Hepatic stellate cell (primary cell): ENCODE results near the gene TMEM141.
"Not testable (repeated sequence)": the region's sequence is repeated elsewhere in the genome, so short reads cannot be mapped to it uniquely, and the experiment has no call there.

Experiments used
- DNase-seq: peaks from one replicate; pipeline ENCODE4 v3.0.0; 2011; ENCODE audit warnings: low spot score

Gene TMEM141

DNA sequence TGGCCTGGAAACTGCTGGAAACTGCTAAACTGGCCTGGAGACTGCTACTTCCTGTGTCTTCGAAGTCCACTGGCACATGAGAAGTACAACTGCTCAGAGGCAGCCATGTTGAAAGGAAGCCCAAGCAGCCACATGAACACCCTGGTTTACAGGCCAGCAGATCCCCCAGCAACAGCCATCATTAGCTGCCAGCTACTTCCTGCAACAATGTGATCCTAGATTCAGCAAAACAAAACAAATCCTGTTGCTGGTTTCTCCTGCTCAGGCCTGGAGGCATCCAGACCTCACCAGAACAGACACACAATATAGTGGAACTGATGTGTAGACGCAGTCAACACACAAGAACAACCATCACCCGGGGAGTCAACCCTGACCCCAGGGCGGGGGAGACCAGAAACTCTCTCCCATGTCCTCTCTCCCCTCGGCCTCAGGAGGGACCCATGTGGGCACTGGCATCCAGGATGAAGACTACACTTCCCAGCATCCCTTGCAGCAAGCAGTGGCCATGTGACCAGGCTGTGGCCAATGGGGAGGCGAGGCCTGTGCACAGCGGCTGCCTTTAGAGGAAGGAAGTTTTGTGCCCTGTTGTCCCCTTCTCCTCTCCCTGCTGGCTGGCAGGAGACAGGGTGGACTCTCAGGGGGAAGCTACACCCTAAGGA is 17.6 kb upstream of the TMEM141 start:
- no peak for DNase-seq

- no peak for DNase-seq
These were observed 16.6 kb upstream of the TMEM141 start for GRCh38 chr9:136774416-136775045.

GRCh38 chr9:136775191-136775590 is 16.0 kb upstream of the TMEM141 start:
- DNase-seq: no peak

GRCh38 chr9:136776947-136777346 is 14.2 kb upstream of the TMEM141 start:
- DNase-seq: no peak

DNA sequence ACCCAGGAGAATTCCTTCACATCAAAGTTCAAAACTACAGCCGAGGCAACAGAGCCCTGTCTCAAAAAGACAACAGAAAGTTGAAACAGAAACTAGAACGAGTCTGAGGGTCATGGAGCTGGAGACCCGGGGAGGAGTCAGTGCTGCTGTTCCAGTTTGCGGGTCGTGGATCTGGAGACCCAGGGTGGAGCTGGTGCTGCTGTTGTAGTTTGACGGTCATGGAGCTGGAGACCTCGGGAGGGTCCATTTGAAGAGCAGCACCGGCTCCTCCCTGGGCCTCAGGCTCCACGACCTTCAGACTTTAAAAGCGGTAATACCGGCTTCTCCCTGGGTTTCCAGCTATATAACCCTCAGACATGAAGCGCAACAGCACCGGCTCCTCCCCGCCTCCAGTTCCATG is 13.8 kb upstream of the TMEM141 start:
- DNase-seq: no peak

GRCh38 chr9:136779808-136780207 is 11.3 kb upstream of the TMEM141 start:
- DNase-seq: no peak

DNA sequence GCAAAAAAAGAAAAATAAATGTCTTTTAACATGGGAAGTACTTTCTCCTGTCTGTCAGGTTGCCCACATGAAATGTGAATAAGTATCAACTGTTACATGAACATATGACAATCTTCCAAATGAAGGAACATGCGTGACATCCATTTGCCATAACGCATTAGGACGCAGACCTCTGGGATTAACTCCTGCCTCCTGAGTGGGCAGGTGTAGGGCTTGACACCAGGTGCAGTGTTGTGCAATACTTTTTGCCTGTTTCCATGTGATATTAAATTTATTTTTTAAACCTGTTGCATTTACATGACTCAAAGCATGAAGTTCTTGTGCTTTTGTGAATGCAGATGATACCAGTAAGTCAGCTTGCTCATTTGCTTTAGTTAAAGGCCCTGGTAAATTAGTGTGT is 8.7 kb upstream of the TMEM141 start:
- DNase-seq: no peak

DNA sequence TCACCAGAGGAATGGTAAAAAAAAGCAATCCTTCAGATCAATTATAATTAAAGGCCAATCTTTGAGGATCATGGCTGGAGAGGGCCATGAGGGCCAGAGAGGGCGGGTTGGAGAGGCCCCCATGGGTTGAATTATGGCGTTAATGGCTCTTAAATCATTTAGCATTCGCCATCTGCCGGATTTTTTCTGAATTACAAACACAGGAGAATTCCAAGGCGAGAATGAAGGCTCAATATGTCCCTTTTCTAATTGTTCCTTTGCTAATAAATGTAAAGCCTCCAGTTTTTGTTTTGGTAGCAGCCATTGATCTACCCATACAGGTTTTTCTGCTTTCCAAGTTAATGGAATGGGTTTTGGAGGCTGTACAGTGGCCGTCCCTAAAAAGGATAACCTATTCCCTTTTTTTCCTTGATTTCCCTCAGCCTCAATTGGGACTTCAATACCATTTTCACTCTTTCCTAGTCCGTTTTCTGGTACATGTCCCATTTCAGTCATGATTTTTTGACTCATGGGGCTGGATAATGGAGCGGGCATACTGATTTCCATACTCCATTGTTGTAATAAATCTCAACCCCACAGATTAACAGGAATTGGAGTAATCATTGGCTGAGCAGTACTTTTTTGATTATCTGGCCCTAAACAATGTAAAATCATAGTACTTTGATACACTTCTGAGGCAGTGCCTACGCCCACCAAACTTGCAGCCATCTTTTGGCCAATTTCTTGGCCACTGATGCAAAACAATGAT is 6.7 kb upstream of the TMEM141 start:
- DNase-seq: no peak

- no peak for DNase-seq
These were observed 6.2 kb upstream of the TMEM141 start for GRCh38 chr9:136784997-136785361.

- not testable (repeated sequence) for DNase-seq
These were observed 5.4 kb upstream of the TMEM141 start for GRCh38 chr9:136785565-136786355.

DNA sequence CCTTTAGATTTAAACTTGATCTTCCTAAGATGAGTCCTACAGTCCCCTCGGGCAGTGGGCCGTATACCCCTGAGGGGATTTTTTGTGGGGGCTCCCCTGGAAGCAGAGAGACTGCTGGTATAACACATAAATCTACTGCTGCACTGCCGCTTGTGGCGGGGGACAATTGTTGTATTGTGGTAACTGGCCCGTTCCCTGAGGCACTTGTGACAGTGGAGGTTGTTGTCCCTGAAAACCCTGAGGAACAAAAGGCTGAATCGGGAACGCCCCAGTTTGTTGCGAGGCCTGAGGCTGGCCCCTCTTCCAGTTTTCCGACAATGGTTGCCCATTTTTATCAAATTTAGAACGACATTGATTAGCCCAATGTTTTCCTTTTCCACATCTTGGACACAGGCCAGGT is 4.7 kb upstream of the TMEM141 start:
- DNase-seq: no peak

GRCh38 chr9:136786983-136787382 is 4.2 kb upstream of the TMEM141 start:
- not testable (repeated sequence) for DNase-seq

- DNase-seq: peak; percentile 64
These were observed 3.3 kb upstream of the TMEM141 start for GRCh38 chr9:136787690-136788400.

DNA sequence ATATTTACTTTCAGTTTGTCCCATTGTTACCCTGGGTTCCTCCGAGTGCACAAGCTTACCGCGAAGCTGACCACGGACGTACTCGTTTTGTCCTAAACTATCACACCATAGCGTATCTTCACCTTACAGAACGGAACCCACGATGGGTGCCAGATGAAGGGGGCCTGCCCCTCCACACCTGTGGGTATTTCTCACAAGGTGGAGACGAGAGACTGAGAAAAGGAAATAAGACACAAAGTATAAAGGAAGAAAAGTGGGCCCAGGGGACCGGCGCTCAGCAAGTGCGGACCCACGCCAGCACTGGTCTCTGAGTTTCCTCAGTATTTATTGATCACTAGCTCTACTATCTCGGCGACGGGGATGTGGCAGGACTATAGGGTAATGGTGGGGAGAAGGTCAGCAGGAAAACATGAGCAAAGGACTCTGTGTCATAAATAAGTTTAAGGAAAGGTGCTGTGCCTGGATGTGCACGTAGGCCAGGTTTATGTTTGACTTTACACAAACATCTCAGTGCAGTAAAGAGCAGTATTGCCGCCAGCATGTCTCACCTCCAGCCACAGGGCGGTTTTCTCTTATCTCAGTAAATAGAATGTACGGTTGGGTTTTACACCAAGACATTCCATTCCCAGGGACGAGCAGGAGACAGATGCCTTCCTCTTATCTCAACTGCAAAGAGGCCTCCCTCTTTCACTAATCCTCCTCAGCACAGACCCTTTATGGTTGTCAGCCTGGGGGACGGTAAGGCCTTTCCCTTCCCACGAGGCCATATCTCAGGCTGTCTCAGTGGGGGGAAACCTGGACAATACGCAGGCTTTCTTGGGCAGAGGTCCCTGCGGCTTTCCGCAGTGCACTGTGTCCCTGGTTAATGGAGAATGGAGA is 2.3 kb upstream of the TMEM141 start:
- DNase-seq: not testable (repeated sequence)

DNA sequence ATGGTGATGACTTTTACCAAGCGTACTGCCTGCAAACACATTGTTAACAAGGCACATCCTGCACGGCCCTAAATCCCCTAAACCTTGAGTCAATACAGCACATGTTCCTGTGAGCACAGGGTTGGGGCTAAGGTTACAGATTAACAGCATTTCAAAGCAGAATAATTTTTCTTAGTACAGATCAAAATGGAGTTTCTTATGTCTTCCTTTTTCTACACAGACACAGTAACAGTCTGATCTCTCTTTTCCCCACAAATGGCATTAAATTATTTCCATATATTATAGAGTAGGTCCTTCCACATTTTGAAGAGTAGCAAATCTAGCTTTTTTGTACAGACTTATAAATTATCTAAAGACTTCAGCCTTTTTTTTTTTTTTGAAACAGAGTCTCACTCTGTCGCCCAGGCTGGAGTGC is 1.6 kb upstream of the TMEM141 start:
- DNase-seq: no peak

DNA sequence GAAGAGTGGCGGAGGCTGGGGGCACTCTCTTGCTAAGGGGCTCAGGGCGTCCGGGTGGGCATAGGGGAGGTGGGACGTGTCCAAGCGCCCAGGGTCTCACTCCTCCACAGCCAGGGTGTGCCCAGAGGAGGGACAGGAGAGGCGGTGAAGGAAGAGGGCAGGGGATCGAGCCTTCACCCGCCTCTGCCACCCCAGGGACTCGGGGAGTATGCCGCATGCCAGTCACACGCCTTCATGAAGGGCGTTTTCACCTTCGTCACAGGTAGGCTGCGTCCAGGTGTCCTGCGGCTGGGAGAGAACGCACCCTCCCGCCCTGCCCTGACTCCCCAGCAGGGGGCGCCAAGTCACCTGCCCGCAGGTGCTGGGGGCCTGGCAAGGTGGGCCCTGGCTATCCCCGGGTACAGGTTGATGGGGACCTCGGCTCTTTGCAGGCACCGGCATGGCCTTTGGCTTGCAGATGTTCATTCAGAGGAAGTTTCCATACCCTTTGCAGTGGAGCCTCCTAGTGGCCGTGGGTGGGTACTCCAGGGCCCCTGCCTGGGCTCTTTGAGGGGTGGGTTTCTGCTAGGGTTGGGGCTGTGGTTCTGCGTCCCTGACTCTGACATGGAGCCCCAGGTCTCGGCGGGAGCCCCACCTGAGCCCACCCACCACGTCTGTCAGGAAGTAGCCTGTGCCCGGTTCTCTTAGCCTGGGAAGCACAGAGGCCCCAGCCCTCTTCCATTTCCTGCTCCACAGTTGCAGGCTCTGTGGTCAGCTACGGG is 552 bp downstream of the TMEM141 start:
- no peak for DNase-seq

- no peak for DNase-seq
These were observed 1.4 kb downstream of the TMEM141 start for GRCh38 chr9:136792321-136793085.

DNA sequence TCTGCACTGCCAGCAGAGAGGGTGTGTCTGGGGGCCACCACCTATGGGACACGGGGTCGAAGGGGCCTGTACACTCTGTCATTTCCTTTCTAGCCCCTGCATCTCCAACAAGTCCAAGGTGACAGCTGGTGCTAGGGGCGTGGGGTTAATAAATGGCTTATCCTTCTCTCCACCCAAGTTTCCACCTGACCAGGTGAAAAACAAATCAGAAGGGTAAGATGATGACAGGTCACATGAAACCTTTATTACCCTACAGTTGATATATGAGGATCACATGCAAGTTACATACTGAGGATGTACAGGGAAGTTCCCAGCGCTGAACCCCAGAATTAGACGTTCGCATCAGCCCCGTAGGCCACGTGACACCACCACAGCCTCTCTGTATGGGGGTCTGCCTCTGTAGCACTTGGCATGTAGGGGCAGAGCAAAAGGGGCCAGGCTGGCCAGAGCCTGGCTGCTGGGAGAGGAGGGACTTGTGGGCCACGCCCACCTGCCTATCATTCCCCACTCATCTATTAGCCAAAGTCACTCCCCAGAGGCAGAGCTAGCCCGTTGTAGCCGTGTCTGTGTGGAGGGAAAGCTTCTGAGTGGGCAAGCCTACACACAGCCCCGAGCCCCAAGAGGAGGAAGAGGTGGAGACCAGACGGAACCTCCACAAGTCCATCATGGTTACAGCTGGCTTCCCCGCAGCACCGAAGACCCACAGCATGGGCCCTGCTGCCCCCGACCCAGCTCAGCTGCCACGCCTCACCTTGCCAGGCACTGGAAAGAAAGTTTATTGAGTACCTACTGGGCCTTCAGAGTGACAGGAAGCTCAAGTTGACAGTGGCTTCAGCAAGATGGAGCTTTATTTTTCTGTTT is 2.2 kb downstream of the TMEM141 start:
- no peak for DNase-seq
